ENCODE measurements around the gene DLG2.
"Not testable (repeated sequence)": the region's sequence is repeated elsewhere in the genome, so short reads cannot be mapped to it uniquely, and the experiment has no call there.

DLG2 gene

GRCh38 chr11:83746921-83747585, 1880.1 kb downstream of the DLG2 start:
- no peak for DNase-seq (ENCODE audit: low read depth)
- H3K4me3 ChIP-seq (ENCODE audit: low read length) = no peak overlapping the region
- TF ChIP-seq CTCF (IDR thresholded peaks at IDR 0.05; ENCODE audit: insufficient read depth, low read depth, low read length, missing control alignments) = no peak

- no peak overlapping the region for H3K4me3 ChIP-seq (ENCODE audit: low read length)
- no peak for TF ChIP-seq CTCF (IDR thresholded peaks at IDR 0.05; ENCODE audit: insufficient read depth, low read depth, low read length, missing control alignments)
- DNase-seq (ENCODE audit: low read depth) = peak; percentile 30
Measured at GRCh38 chr11:83744620-83745192, 1882.4 kb downstream of the DLG2 start.

GRCh38 chr11:83736684-83737083, 1890.5 kb downstream of the DLG2 start:
- no peak overlapping the region for H3K4me3 ChIP-seq (ENCODE audit: low read length)
- no peak for DNase-seq (ENCODE audit: low read depth)

GRCh38 chr11:83734120-83734519, 1893.0 kb downstream of the DLG2 start:
- no peak for DNase-seq (ENCODE audit: low read depth)
- H3K4me3 ChIP-seq (ENCODE audit: low read length) = no peak overlapping the region
- TF ChIP-seq CTCF (IDR thresholded peaks at IDR 0.05; ENCODE audit: insufficient read depth, low read depth, low read length, missing control alignments) = no peak

More at GRCh38 chr11:83736684-83737083, 1890.5 kb downstream of the DLG2 start:
- no peak for TF ChIP-seq CTCF (IDR thresholded peaks at IDR 0.05; ENCODE audit: insufficient read depth, low read depth, low read length, missing control alignments)

- H3K4me3 ChIP-seq (ENCODE audit: low read length); DNase-seq (ENCODE audit: low read depth): not testable (repeated sequence)
Measured at GRCh38 chr11:83731288-83731687, 1895.9 kb downstream of the DLG2 start.

- TF ChIP-seq CTCF (IDR thresholded peaks at IDR 0.05; ENCODE audit: insufficient read depth, low read depth, low read length, missing control alignments) = no peak
- no peak overlapping the region for H3K4me3 ChIP-seq (ENCODE audit: low read length)
- no peak for DNase-seq (ENCODE audit: low read depth)
Measured at GRCh38 chr11:83728281-83728680, 1898.9 kb downstream of the DLG2 start.

- no peak for DNase-seq (ENCODE audit: low read depth)
- H3K4me3 ChIP-seq (ENCODE audit: low read length) = no peak overlapping the region
- no peak for TF ChIP-seq CTCF (IDR thresholded peaks at IDR 0.05; ENCODE audit: insufficient read depth, low read depth, low read length, missing control alignments)
Measured at GRCh38 chr11:83727251-83727650, 1899.9 kb downstream of the DLG2 start.

All from epithelial cell of esophagus (primary cell).